SW480 (cell line): ENCODE results near the gene HRH4.

Experiments used
- DNase-seq: peaks from one replicate; pipeline ENCODE4 v3.0.0-alpha.2; 2016; ENCODE audit warnings: low spot score

Gene HRH4

GRCh38 chr18:24460388-24460787 lies at the start of gene HRH4:
TSS of gene HRH4 (plus strand) at chr18:24460637. CDS start at chr18:24460729, 92 bp downstream.
- no peak for DNase-seq

- no peak for DNase-seq
Observed at GRCh38 chr18:24413148-24413547, 47.3 kb upstream of the HRH4 start.

- no peak for DNase-seq
Observed at GRCh38 chr18:24414349-24415003, 46.0 kb upstream of the HRH4 start.

GRCh38 chr18:24417480-24417879 lies 43.0 kb upstream of the HRH4 start:
- DNase-seq: no peak

GRCh38 chr18:24420551-24420950 lies 39.9 kb upstream of the HRH4 start:
- no peak for DNase-seq

GRCh38 chr18:24421831-24422230 lies 38.6 kb upstream of the HRH4 start:
- no peak for DNase-seq

GRCh38 chr18:24426073-24426397 lies 34.4 kb upstream of the HRH4 start:
- no peak for DNase-seq

GRCh38 chr18:24426398-24427294 lies 33.8 kb upstream of the HRH4 start, which contains the start of gene IMPACT:
TSS of gene IMPACT (plus strand) at chr18:24426670. CDS start at chr18:24426757, 87 bp downstream.
- peak; percentile 88 for DNase-seq

GRCh38 chr18:24427484-24427883 lies 33.0 kb upstream of the HRH4 start:
- DNase-seq: peak; percentile 17

GRCh38 chr18:24428709-24429108 lies 31.7 kb upstream of the HRH4 start:
- no peak for DNase-seq

GRCh38 chr18:24429188-24429587 lies 31.2 kb upstream of the HRH4 start:
- DNase-seq: no peak

GRCh38 chr18:24432618-24433017 lies 27.8 kb upstream of the HRH4 start:
- DNase-seq: no peak

- DNase-seq: no peak
Observed at GRCh38 chr18:24436939-24437338, 23.5 kb upstream of the HRH4 start.

GRCh38 chr18:24443870-24444269 lies 16.6 kb upstream of the HRH4 start:
- no peak for DNase-seq

GRCh38 chr18:24446453-24446852 lies 14.0 kb upstream of the HRH4 start:
- no peak for DNase-seq

GRCh38 chr18:24446953-24447538 lies 13.4 kb upstream of the HRH4 start:
- DNase-seq: peak; percentile 9

- DNase-seq: no peak
Observed at GRCh38 chr18:24447961-24448360, 12.5 kb upstream of the HRH4 start.

- no peak for DNase-seq
Observed at GRCh38 chr18:24456549-24456948, 3.9 kb upstream of the HRH4 start.

GRCh38 chr18:24459772-24460171 lies 665 bp upstream of the HRH4 start:
- no peak for DNase-seq

- DNase-seq: no peak
Observed at GRCh38 chr18:24461996-24462395, 1.6 kb downstream of the HRH4 start.

GRCh38 chr18:24462838-24463775 lies 2.7 kb downstream of the HRH4 start:
- no peak for DNase-seq

GRCh38 chr18:24465486-24465885 lies 5.0 kb downstream of the HRH4 start:
- no peak for DNase-seq
